ENCODE data around the gene OGFOD1. TPM values are rescaled to one million over a fixed set of nuclear protein-coding genes. Genes with fewer than 3 reads are reported as not detected.

The OGFOD1 gene
- total and polyA plus RNA-seq, 2 of the 13 experiments (the other 11 are each of a cell fraction or from before 2014, with no cell fraction given), result 35.2 to 81.3 TPM

- TF ChIP-seq ZNF33A (CRISPR knock-in tag; IDR thresholded peaks at IDR 0.05; ENCODE audit: borderline replicate concordance) (no peak), CHCHD3 (CRISPR knock-in tag; IDR thresholded peaks at IDR 0.05) (no peak), ZNF687 (CRISPR knock-in tag; IDR thresholded peaks at IDR 0.05) (no peak), ZNF547 (CRISPR knock-in tag; IDR thresholded peaks at IDR 0.05) (no peak), ZBTB39 (CRISPR knock-in tag; IDR thresholded peaks at IDR 0.05) (no peak), RAD21 (CRISPR knock-in tag; IDR thresholded peaks at IDR 0.05) (0 out of 2 replicates have a peak, but pooled peaks have one; percentile 12), ETS1 (CRISPR knock-in tag; IDR thresholded peaks at IDR 0.05) (no peak), ZNF274 (CRISPR knock-in tag; IDR thresholded peaks at IDR 0.05) (no peak), TRIM24 (CRISPR knock-in tag; IDR thresholded peaks at IDR 0.05) (no peak), HNRNPL (IDR thresholded peaks at IDR 0.05; ENCODE audit: low read depth, low read length) (no peak), MIER3 (CRISPR knock-in tag; IDR thresholded peaks at IDR 0.05; ENCODE audit: borderline replicate concordance) (no peak), MTF2 (CRISPR knock-in tag; IDR thresholded peaks at IDR 0.05; ENCODE audit: borderline replicate concordance) (no peak), ZBTB37 (CRISPR knock-in tag; IDR thresholded peaks at IDR 0.05) (no peak), SRSF9 (IDR thresholded peaks at IDR 0.05; ENCODE audit: borderline replicate concordance, insufficient read depth, low read depth, low read length, poor library complexity, severe bottlenecking) (no peak), SP5 (CRISPR knock-in tag; IDR thresholded peaks at IDR 0.05; ENCODE audit: borderline replicate concordance, low read depth) (no peak), AKAP8 (CRISPR knock-in tag; IDR thresholded peaks at IDR 0.05) (no peak), YEATS2 (CRISPR knock-in tag; IDR thresholded peaks at IDR 0.05; ENCODE audit: borderline replicate concordance) (no peak), PITX1 (CRISPR knock-in tag; IDR thresholded peaks at IDR 0.05) (no peak)
Observed at GRCh38 chr16:56408379-56409098, 42.8 kb upstream of the OGFOD1 start (continued).

Data from HepG2 (cell line).